HG03442 (cell line): ENCODE measurements around the gene NUP35.
"Not testable (repeated sequence)": the region's sequence is repeated elsewhere in the genome, so short reads cannot be mapped to it uniquely, and the experiment has no call there.

Experiments
- ATAC-seq: cut with Tn5 transposase; IDR thresholded peaks from one replicate; pipeline ENCODE4 v1.9.1; 2021; ENCODE audit warnings: mild to moderate bottlenecking, moderate library complexity; ENCODE audit not compliant: unreplicated experiment

Gene NUP35

GRCh38 chr2:183126635-183127034, 2.4 kb downstream of the NUP35 start:
- no peak for ATAC-seq

DNA sequence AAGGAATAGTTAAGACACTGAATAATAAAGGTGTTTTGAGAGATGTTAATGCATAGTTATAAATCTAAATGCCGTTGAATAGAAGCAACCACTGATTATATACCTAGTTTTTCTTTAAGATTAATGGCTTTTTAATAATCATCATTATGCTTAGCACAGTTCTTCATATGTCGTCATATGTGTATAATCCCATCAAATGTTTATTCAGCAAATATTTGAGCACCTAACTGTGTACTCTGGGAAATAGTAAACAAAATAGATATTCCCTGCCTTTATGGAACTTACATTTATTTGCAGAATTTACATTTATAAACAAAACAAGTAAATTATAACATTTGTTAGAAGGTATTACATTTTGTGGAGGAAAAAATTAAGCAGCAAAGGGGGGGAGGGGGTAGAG, 9.8 kb downstream of the NUP35 start:
- no peak for ATAC-seq

GRCh38 chr2:183148955-183149354, 24.7 kb downstream of the NUP35 start:
- ATAC-seq = no peak

GRCh38 chr2:183149489-183149888, 25.2 kb downstream of the NUP35 start:
- no peak for ATAC-seq

GRCh38 chr2:183152280-183152679, 28.0 kb downstream of the NUP35 start:
- not testable (repeated sequence) for ATAC-seq

DNA sequence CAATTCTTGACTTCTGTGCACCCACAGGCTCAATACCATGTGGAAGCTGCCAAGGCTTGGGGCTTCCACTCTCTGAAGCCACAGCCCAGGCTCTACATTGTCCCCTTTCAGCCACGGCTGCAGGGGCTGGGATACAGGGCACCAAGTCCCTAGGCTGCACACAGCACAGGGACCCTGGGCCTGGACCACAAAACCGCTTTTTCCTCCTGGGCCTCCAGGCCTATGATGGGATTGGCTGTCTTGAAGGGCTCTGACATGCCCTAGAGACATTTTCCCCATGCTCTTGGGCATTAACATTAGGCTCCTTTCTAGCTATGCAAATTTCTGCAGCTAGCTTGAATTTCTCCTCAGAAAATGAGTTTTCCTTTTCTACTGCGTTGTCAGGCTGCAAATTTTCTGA, 29.7 kb downstream of the NUP35 start:
- ATAC-seq = no peak

GRCh38 chr2:183154772-183155171, 30.5 kb downstream of the NUP35 start:
- not testable (repeated sequence) for ATAC-seq

GRCh38 chr2:183157131-183157530, 32.9 kb downstream of the NUP35 start:
- ATAC-seq = no peak

DNA sequence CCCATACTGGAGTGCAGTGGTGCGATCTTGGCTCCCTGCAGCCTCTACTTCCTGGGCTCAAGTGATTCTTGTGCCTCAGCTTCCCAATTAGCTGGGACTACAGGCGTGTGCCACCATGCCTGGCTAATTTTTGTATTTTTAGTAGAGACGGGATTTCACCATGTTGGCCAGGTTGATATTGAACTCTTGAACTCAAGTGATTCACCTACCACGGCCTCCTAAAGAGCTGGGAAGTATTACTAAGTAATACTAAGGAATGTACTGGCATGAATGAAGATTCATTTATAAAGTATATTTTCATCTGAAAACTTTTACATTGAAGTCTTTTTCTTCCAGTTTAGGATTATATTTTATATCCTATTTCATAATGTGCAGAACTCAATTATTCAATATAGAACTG, 38.1 kb downstream of the NUP35 start:
- ATAC-seq = no peak

DNA sequence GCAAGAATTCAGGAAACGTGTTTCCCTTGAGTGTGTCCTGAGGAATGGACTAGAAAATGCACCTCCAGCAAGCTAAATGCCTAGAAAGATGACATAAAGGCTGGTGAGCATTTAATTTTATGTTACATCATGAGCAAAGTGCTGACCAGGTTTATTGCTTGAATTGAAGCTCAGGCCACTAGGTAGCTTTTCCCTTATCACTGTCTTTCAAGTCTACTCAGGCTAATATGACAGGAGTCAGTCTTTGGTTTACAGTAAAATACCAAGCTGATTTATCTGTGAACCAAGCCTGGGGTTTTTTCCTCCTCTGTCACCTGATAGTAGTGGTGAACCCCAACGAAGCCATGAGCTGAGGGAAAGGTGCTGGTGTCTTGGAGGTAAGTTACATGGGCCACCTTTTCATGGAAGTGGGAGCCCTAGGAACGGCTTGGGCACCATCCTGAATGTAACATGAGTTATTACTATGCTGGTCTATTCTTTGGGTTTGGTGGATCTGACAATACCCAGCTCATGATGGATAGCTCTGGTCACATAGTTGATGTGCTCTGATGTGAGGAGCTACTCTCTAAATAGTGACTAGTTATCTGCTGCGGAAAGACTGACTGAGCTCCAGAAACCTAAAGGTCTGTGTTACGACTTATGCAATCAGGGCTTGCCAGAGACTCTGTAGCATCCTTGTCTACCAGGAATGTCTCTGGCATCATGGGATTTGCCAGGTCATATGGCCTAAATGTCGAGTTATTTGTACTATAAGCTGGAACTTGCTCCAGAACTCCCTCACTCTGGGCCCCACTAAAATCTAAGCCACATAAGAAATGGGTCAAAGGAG, 39.8 kb downstream of the NUP35 start:
- ATAC-seq = no peak

GRCh38 chr2:183164650-183165015, 40.4 kb downstream of the NUP35 start:
- ATAC-seq = no peak

DNA sequence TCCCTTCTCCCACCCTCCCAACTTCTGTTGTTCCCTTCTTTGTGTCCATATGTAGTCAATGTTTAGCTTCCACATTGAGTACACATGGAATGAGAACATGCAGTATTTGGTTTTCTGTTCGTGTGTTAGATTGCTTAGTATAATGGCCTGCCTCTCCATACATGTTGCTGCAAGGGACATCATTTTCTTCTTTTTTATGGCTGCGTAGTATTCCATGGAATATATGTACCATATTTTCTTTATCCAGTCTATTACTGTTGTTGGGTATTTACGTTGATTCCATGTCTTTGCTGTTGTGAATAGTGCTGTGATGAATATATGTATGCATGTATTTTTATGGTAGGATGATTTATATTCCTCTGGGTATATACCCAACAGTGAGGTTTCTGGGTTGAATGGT, 42.0 kb downstream of the NUP35 start:
- no peak for ATAC-seq

- ATAC-seq = not testable (repeated sequence)
Observed at GRCh38 chr2:183166976-183167375, 42.7 kb downstream of the NUP35 start.

DNA sequence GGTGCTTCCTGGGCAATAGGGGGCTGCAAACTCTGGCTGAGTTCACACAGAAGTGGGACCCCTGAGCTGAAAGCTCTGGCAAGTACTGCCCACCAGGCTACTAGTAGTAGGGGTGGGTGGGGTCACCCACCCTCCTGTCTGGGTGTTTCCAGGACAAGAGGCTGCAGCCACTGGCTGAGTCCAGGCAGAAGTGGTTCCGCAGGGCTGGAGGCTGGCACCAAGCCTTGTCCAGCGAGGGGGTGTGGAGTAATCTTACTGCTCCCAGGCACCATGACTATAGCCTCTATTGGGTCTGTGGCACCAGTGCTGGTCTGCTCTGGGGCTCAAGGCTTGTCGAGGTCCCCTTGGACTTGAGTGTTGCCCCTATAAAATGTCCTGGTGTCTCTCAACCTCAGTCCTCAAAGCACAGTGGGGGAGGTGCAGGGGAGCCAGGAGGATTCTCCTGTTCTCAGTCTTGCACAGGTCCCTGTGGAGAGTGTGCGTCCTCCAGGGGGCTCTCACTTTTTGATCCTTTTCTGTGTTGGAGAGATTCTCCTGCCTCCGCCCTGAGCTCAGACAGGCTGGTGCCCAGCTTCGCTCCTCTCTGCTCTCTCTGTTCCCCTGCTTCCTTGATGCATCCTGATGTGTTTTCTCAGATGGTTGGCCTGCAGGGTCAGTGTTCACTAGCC, 48.1 kb downstream of the NUP35 start:
- ATAC-seq = no peak

GRCh38 chr2:183179156-183179555, 54.9 kb downstream of the NUP35 start:
- ATAC-seq = no peak

GRCh38 chr2:183185534-183185933, 61.3 kb downstream of the NUP35 start:
- no peak for ATAC-seq

GRCh38 chr2:183186296-183186695, 62.1 kb downstream of the NUP35 start:
- no peak for ATAC-seq

GRCh38 chr2:183186766-183187165, 62.5 kb downstream of the NUP35 start:
- ATAC-seq = no peak

- no peak for ATAC-seq
Observed at GRCh38 chr2:183192343-183192742, 68.1 kb downstream of the NUP35 start.

DNA sequence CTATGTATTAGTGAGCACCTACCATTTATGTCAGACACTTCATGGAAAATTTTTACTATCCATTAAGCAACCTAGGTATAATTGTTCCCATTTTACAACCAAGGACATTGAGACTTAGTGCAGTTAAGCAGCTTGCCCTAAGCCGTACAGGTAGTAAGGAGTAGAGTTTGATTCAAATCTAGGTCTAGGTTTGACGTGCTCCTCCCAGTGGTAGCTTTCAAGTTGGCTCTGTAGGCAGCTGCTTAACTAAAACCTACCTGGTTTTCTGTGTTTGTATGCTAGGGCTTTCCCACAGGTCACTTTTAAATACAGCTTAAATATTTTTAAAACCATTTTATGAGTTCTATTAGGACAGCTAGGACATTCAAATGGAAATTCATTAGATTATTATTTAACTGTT, 69.7 kb downstream of the NUP35 start:
- ATAC-seq = no peak

- ATAC-seq = peak; percentile 49
Observed at GRCh38 chr2:183195397-183195796, 71.2 kb downstream of the NUP35 start.

GRCh38 chr2:183195998-183196409, 71.8 kb downstream of the NUP35 start:
- no peak for ATAC-seq
